Kidney (tissue), 14 donors: Measurements from ENCODE around the gene CLEC5A. TPM values are rescaled to one million over a fixed set of nuclear protein-coding genes. Genes with fewer than 3 reads are reported as not detected.

ENCODE experiments used
- DNase-seq, 5 donors: peaks; one replicate each; pipeline ENCODE4 v3.0.0-alpha.2; 2013 to 2020
- FAIRE-seq: peaks from 2 replicates; lab custom pipeline; 2012; peaks lifted over from hg19 to GRCh38; lab: Jason Lieb, UNC
- H3K27ac ChIP-seq, 2 donors: one replicate each; pipeline ENCODE4 v1.7.0; 2013; ENCODE audit warnings: low read depth in 2 of 2, low read length in 2 of 2, inconsistent platforms in 1 of 2
- H3K27me3 ChIP-seq: one replicate; pipeline ENCODE4 v1.7.1; 2013; ENCODE audit warnings: low read length, inconsistent platforms; ENCODE audit not compliant: control insufficient read depth, insufficient read depth
- H3K36me3 ChIP-seq, 3 donors: one replicate each; pipeline versions ENCODE4 v1.7.0 to v1.7.1; 2013; ENCODE audit warnings: low read length in 3 of 3, control low read depth in 1 of 3, inconsistent platforms in 1 of 3; ENCODE audit not compliant: insufficient read depth in 3 of 3, control insufficient read depth in 2 of 3
- H3K4me1 ChIP-seq, 3 donors: one replicate each; pipeline versions ENCODE4 v1.7.0 to v1.7.1; 2013; ENCODE audit warnings: low read length in 3 of 3, inconsistent platforms in 1 of 3, low read depth in 1 of 3; ENCODE audit not compliant: control insufficient read depth in 2 of 3, insufficient read depth in 2 of 3
- H3K4me3 ChIP-seq, 3 donors: one replicate each; pipeline versions ENCODE4 v1.7.0 to v1.8.1; 2013; ENCODE audit warnings: low read length in 3 of 3, control low read depth in 1 of 3, inconsistent platforms in 1 of 3
- H3K9ac ChIP-seq, 3 donors: one replicate each; pipeline versions ENCODE4 v1.7.0 to v1.7.1; 2013; ENCODE audit warnings: low read length in 3 of 3, control low read depth in 1 of 3, inconsistent platforms in 1 of 3
- H3K9me3 ChIP-seq, 3 donors: one replicate each; pipeline versions ENCODE4 v1.7.0 to v1.7.1; 2013; ENCODE audit warnings: low read length in 3 of 3, control low read depth in 1 of 3, inconsistent platforms in 1 of 3; ENCODE audit not compliant: control insufficient read depth in 2 of 3, insufficient read depth in 1 of 3
- CTCF ChIP-seq: IDR thresholded peaks from 3 replicates; pipeline ENCODE4 v1.5.1; 2012; ENCODE audit warnings: mild to moderate bottlenecking, moderate library complexity, borderline replicate concordance; ENCODE audit not compliant: insufficient read depth; ENCODE audit errors: extremely low read depth
- intact Hi-C: fragments of 100-400 bp; cut with DNase I; formaldehyde crosslinking; loops from one replicate; pipeline ENCODE4 v1.11.1; 2022
- polyA plus RNA-seq: library from polyadenylated mRNA; stranded (reverse); fragments of 350-450 nt; fragmentation: Illumina TruSeq; extraction: RNeasy Lipid Tissue Mini Kit (QIAGEN cat#74804); gene quantifications from one replicate; pipeline ENCODE4 v1.2.3, GENCODE V29; 2014; ENCODE audit warnings: low read depth, low replicate concordance; ENCODE audit not compliant: insufficient read depth
- total RNA-seq: library from RNA; stranded (reverse); fragmentation: NEBNext Ultra II Directional; extraction: Animal tissue kit (Norgen Biotek cat#: 25700); gene quantifications from one replicate; pipeline ENCODE4 v1.2.1, GENCODE V29; 2021
- donor health status: control.
- donor health status: control.
- donor health status: control.
- donor health status: control.
- donor health status: control.
- donor health status: DM: yes; HTN: yes; CAD: no.
- donor health status: Normal renal cell carcinoma (clear cell type).

Gene CLEC5A
- total and polyA plus RNA-seq, 2 donors from 2014 or later: 2.9 TPM; not detected in 1

- Histone ChIP-seq H3K9ac (no peak overlapping the region), H3K9me3 (no peaks in the 10 kb centered on the region), H3K27ac (no peak overlapping the region), H3K27me3 (no peaks in the 10 kb centered on the region), H3K36me3 (no peaks in the 10 kb centered on the region), H3K4me3 (no peak overlapping the region), H3K4me1 (no peaks in the 10 kb centered on the region)
- FAIRE-seq: no peak
- no peak for TF ChIP-seq CTCF
- DNase-seq: no peak
- intact Hi-C loops: no loop called here
Observed at GRCh38 chr7:141960687-141961422, 14.1 kb upstream of the CLEC5A start.

GRCh38 chr7:141956084-141956483 lies 9.3 kb upstream of the CLEC5A start:
- FAIRE-seq (no peak), DNase-seq (no peak)
- Histone ChIP-seq H3K36me3 (no peaks in the 10 kb centered on the region), H3K27ac (no peak overlapping the region), H3K4me3 (no peak overlapping the region), H3K9ac (no peak overlapping the region), H3K4me1 (no peaks in the 10 kb centered on the region), H3K27me3 (no peaks in the 10 kb centered on the region), H3K9me3 (no peaks in the 10 kb centered on the region)
- intact Hi-C loops: no loop called here
- TF ChIP-seq CTCF: no peak

- Histone ChIP-seq H3K36me3 (no peaks in the 10 kb centered on the region), H3K27me3 (no peaks in the 10 kb centered on the region), H3K4me1 (no peaks in the 10 kb centered on the region), H3K4me3 (no peak overlapping the region), H3K9ac (no peak overlapping the region), H3K27ac (no peak overlapping the region), H3K9me3 (no peaks in the 10 kb centered on the region)
- FAIRE-seq (no peak), DNase-seq (no peak)
- intact Hi-C loops: no loop called here
- no peak for TF ChIP-seq CTCF
Observed at GRCh38 chr7:141954334-141954733, 7.6 kb upstream of the CLEC5A start.

GRCh38 chr7:141952461-141952860 lies 5.7 kb upstream of the CLEC5A start:
- TF ChIP-seq CTCF: no peak

More at GRCh38 chr7:141952461-141952860, 5.7 kb upstream of the CLEC5A start:
- no peak overlapping the region for H3K27ac ChIP-seq
- no peak overlapping the region for H3K4me3 ChIP-seq
- DNase-seq: no peak
- H3K36me3 ChIP-seq: no peaks in the 10 kb centered on the region
- H3K27me3 ChIP-seq: no peaks in the 10 kb centered on the region
- H3K9ac ChIP-seq: no peak overlapping the region
- intact Hi-C loops: no loop called here
- no peaks in the 10 kb centered on the region for H3K9me3 ChIP-seq
- H3K4me1 ChIP-seq: no peaks in the 10 kb centered on the region
- FAIRE-seq: no peak
